Gastrocnemius medialis (tissue), 4 donors: ENCODE data around the gene NELL2. TPM values are rescaled to one million over a fixed set of nuclear protein-coding genes. Genes with fewer than 3 reads are reported as not detected.
"Not testable (repeated sequence)": the region's sequence is repeated elsewhere in the genome, so short reads cannot be mapped to it uniquely, and the experiment has no call there.

Experiments used
- ATAC-seq, 2 donors: fragments of 150-250 bp; one replicate each; pipeline ENCODE4 v1.9.1; 2016
- DNase-seq, 2 donors: peaks; one replicate each; pipeline ENCODE4 v3.0.0-alpha.2; 2019
- H3K27ac ChIP-seq, 4 donors: fragments of 200-600 bp; sonication (generic); 1 replicate in 1 of 4; 2 replicates in 3 of 4; pipeline ENCODE4 v1.5.1; 2016 to 2018; ENCODE audit warnings: mild to moderate bottlenecking in 2 of 4, moderate library complexity in 1 of 4
- H3K27me3 ChIP-seq, 3 donors: fragments of 200-600 bp; sonication (generic) in 2 of 3; 1 replicate in 1 of 3; 2 replicates in 2 of 3; pipeline versions ENCODE4 v1.5.1 to v1.6.0; 2016 to 2019; ENCODE audit warnings: mild to moderate bottlenecking in 1 of 3, moderate library complexity in 1 of 3
- H3K36me3 ChIP-seq, 2 donors: fragments of 200-600 bp; sonication (generic) in 1 of 2; one replicate each; pipeline ENCODE4 v1.5.1; 2017 to 2018
- H3K4me1 ChIP-seq, 2 donors: fragments of 200-600 bp; sonication (generic) in 1 of 2; one replicate each; pipeline ENCODE4 v1.5.1; 2016 to 2017; ENCODE audit warnings: mild to moderate bottlenecking in 2 of 2
- H3K4me3 ChIP-seq, 4 donors: fragments of 200-600 bp; sonication (generic) in 3 of 4; 1 replicate in 1 of 4; 2 replicates in 3 of 4; pipeline ENCODE4 v1.5.1; 2016 to 2019; ENCODE audit warnings: mild to moderate bottlenecking in 2 of 4
- H3K9me3 ChIP-seq, 3 donors: fragments of 200-600 bp; sonication (generic) in 2 of 3; 1 replicate in 1 of 3; 2 replicates in 2 of 3; pipeline ENCODE4 v1.5.1; 2016 to 2019
- POLR2A ChIP-seq, 2 donors: fragments of 450-650 bp; IDR thresholded peaks; one replicate each; pipeline ENCODE4 v1.6.1; 2017; ENCODE audit warnings: antibody characterized with exemption in 2 of 2, mild to moderate bottlenecking in 2 of 2, moderate library complexity in 2 of 2
- in situ Hi-C, 4 donors: fragments of 200-750 bp; cut with MboI; loops; one replicate each; pipeline versions ENCODE4 v1.15.0 to v1.8.0; 2017; ENCODE audit warnings: low sequenced_read_pairs in 4 of 4
- intact Hi-C: fragments of 100-400 bp; cut with DNase I; formaldehyde crosslinking; loops from one replicate; pipeline ENCODE4 v1.15.1; 2023; ENCODE audit warnings: low total_unique reads
- total RNA-seq, 4 donors: library from RNA; depleted of rRNA; stranded (reverse); fragments of >200 nt; gene quantifications; one replicate each; pipeline versions ENCODE4 v1.1.0 to v1.2.3, GENCODE V29; 2016
- TF ChIP-seq, protein P1 (sequence below), 5 experiments: fragments of 450-650 bp in 3 of 5; fragments of 200-600 bp in 2 of 5; sonication (generic) in 2 of 5; IDR thresholded peaks in 4 of 5; conservative IDR thresholded peaks in 1 of 5; 1 replicate in 4 of 5; 2 replicates in 1 of 5; pipeline ENCODE4 v1.5.1; 2016 to 2019; ENCODE audit warnings: antibody characterized with exemption in 5 of 5, mild to moderate bottlenecking in 3 of 5, moderate library complexity in 3 of 5

The NELL2 gene
- total RNA-seq, 4 donors from 2014 or later: 0.58 to 0.82 TPM; not detected in 2

DNA sequence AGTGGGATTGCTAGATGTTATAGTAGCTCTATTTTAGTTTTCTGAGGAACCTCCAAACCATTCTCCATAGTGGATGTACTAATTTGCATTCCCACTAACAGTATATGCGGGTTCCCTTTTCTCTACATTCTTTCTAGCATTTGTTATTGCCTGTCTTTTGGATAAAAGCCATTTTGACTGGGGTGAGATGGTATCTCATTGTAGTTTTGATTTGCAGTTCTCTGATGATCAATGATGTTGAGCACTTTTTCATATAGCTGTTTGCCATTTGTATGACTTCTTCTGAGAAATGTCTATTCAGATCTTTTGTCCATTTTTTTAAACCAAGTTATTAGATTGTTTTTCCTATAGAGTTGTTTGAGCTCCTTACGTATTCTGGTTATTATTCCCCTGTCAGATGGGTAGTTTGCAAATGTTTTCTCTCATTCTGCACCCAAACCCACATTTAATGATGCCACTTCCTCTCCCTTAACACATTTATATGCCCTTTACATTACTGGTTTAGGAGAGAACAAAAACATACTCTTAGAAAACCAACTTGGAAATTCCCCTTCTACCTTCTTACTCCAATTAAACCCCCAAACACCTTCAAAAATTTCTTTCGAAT, 48.2 kb downstream of the NELL2 start:
- no peaks in the 10 kb centered on the region for H3K36me3 ChIP-seq
- ATAC-seq (no peak), DNase-seq (no peak)
- TF ChIP-seq, protein P1, sequence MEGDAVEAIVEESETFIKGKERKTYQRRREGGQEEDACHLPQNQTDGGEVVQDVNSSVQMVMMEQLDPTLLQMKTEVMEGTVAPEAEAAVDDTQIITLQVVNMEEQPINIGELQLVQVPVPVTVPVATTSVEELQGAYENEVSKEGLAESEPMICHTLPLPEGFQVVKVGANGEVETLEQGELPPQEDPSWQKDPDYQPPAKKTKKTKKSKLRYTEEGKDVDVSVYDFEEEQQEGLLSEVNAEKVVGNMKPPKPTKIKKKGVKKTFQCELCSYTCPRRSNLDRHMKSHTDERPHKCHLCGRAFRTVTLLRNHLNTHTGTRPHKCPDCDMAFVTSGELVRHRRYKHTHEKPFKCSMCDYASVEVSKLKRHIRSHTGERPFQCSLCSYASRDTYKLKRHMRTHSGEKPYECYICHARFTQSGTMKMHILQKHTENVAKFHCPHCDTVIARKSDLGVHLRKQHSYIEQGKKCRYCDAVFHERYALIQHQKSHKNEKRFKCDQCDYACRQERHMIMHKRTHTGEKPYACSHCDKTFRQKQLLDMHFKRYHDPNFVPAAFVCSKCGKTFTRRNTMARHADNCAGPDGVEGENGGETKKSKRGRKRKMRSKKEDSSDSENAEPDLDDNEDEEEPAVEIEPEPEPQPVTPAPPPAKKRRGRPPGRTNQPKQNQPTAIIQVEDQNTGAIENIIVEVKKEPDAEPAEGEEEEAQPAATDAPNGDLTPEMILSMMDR (IDR thresholded peaks at IDR 0.05 in 4 of 5, conservative IDR thresholded peaks at IDR 0.05 in 1 of 5): no peak
- no peak for TF ChIP-seq POLR2A (IDR thresholded peaks at IDR 0.05)
- H3K4me3 ChIP-seq: no peak overlapping the region
- in situ Hi-C loops: no loop called here
- H3K9me3 ChIP-seq: no peaks in the 10 kb centered on the region
- intact Hi-C loops: no loop called here
- H3K27ac ChIP-seq: no peak overlapping the region
- H3K4me1 ChIP-seq: no peaks in the 10 kb centered on the region
- no peaks in the 10 kb centered on the region for H3K27me3 ChIP-seq

DNA sequence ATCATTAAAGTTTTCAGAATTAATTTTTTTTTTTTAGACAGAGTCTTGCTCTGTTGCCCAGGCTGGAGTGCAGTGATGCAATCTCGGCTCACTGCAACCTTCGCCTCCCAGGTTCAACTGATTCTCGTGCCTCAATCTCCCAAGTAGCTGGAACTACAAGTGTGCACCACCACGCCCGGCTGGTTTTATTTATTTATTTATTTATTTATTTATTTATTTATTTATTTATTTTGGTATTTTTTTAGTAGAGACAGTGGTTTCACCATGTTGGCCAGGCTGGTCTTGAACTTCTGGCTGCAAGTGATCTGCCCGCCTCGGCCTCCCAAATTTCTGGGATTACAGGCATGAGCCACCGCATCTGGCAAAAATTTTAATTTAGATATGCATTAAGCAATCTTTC, 54.4 kb downstream of the NELL2 start:
- intact Hi-C loops, H3K4me3 ChIP-seq, H3K36me3 ChIP-seq, ATAC-seq, DNase-seq, in situ Hi-C loops, H3K4me1 ChIP-seq, H3K27me3 ChIP-seq, H3K9me3 ChIP-seq, H3K27ac ChIP-seq: not testable (repeated sequence)

GRCh38 chr12:44819884-44820283, 56.2 kb downstream of the NELL2 start:
- Histone ChIP-seq H3K27ac (no peak overlapping the region), H3K36me3 (no peaks in the 10 kb centered on the region), H3K9me3 (no peaks in the 10 kb centered on the region), H3K27me3 (no peaks in the 10 kb centered on the region), H3K4me3 (no peak overlapping the region), H3K4me1 (no peaks in the 10 kb centered on the region)
- in situ Hi-C loops (no loop called here), intact Hi-C loops (no loop called here)
- DNase-seq (no peak), ATAC-seq (no peak)
- no peak for TF ChIP-seq POLR2A (IDR thresholded peaks at IDR 0.05)
- TF ChIP-seq, protein P1 (IDR thresholded peaks at IDR 0.05 in 4 of 5, conservative IDR thresholded peaks at IDR 0.05 in 1 of 5): no peak

- DNase-seq (no peak), ATAC-seq (no peak)
- Histone ChIP-seq H3K27ac (no peak overlapping the region), H3K27me3 (no peaks in the 10 kb centered on the region), H3K9me3 (no peaks in the 10 kb centered on the region), H3K4me1 (no peaks in the 10 kb centered on the region), H3K4me3 (no peak overlapping the region), H3K36me3 (no peaks in the 10 kb centered on the region)
- intact Hi-C loops (no loop called here), in situ Hi-C loops (no loop called here)
- TF ChIP-seq POLR2A (IDR thresholded peaks at IDR 0.05): no peak
- TF ChIP-seq, protein P1 (IDR thresholded peaks at IDR 0.05 in 4 of 5, conservative IDR thresholded peaks at IDR 0.05 in 1 of 5): no peak
Observed at GRCh38 chr12:44817687-44818086, 58.4 kb downstream of the NELL2 start.

- H3K27ac ChIP-seq: no peak overlapping the region
- H3K9me3 ChIP-seq: no peaks in the 10 kb centered on the region
- intact Hi-C loops (no loop called here), in situ Hi-C loops (no loop called here)
- DNase-seq (no peak), ATAC-seq (no peak)
- H3K4me1 ChIP-seq: no peaks in the 10 kb centered on the region
- no peak for TF ChIP-seq POLR2A (IDR thresholded peaks at IDR 0.05)
- TF ChIP-seq, protein P1 (IDR thresholded peaks at IDR 0.05 in 4 of 5, conservative IDR thresholded peaks at IDR 0.05 in 1 of 5): no peak
- no peaks in the 10 kb centered on the region for H3K36me3 ChIP-seq
- H3K27me3 ChIP-seq: no peaks in the 10 kb centered on the region
- no peak overlapping the region for H3K4me3 ChIP-seq
Observed at GRCh38 chr12:44816446-44817017, 59.6 kb downstream of the NELL2 start.
